A549 (cell line): Measurements from ENCODE around the gene CENATAC. TPM values are rescaled to one million over a fixed set of nuclear protein-coding genes. Genes with fewer than 3 reads are reported as not detected.
"Not testable (repeated sequence)": the region's sequence is repeated elsewhere in the genome, so short reads cannot be mapped to it uniquely, and the experiment has no call there.

Experiments used
- ATAC-seq, 2 experiments: fragments of 200-7000 bp in 1 of 2; fragments of >200 bp in 1 of 2; cut with Nextera tagmentation in 1 of 2; cut with Tn5 transposase in 1 of 2; 3 replicates each; pipeline versions ENCODE4 v1.8.0 to v1.9.1; 2018 to 2020; ENCODE audit warnings: mild to moderate bottlenecking in 1 of 2, moderate library complexity in 1 of 2
- CTCF ChIA-PET: fragments of 300-600 bp; sonication (Branson Sonifier 250); formaldehyde crosslinking; extraction: SDS; loops from one replicate; lab custom pipeline; 2021; ENCODE audit warnings: antibody characterized with exemption, inconsistent platforms; lab: Yijun Ruan, JAX
- POLR2A ChIA-PET: fragments of 350-600 bp; formaldehyde crosslinking; extraction: SDS; loops from one replicate; lab custom pipeline; 2021; ENCODE audit warnings: antibody characterized with exemption, inconsistent platforms; lab: Yijun Ruan, JAX
- DNase-seq, 2 experiments: peaks; one replicate each; pipeline versions ENCODE4 v3.0.0 to v3.0.0-alpha.2; 2011 to 2016; ENCODE audit warnings: low read depth in 1 of 2, low spot score in 1 of 2
- FAIRE-seq: peaks from 2 replicates; lab custom pipeline; 2011; peaks lifted over from hg19 to GRCh38; lab: Jason Lieb, UNC
- H3K27ac ChIP-seq, 2 experiments: fragments of >200 bp; sonication (Bioruptor Twin); formaldehyde crosslinking; 3 replicates each; pipeline ENCODE4 v1.5.1; 2016 to 2017
- H3K4me1 ChIP-seq: fragments of >200 bp; sonication (Bioruptor Twin); formaldehyde crosslinking; 3 replicates; pipeline ENCODE4 v1.6.1; 2016
- H3K4me2 ChIP-seq: fragments of >200 bp; sonication (Bioruptor Twin); formaldehyde crosslinking; 3 replicates; pipeline ENCODE4 v1.6.1; 2016
- H3K4me3 ChIP-seq: fragments of >200 bp; sonication (Bioruptor Twin); formaldehyde crosslinking; 3 replicates; pipeline ENCODE4 v1.5.1; 2016
- H3K9me3 ChIP-seq: fragments of >200 bp; sonication (Bioruptor Twin); formaldehyde crosslinking; 3 replicates; pipeline ENCODE4 v1.6.1; 2016
- CBX2 ChIP-seq: fragments of 200-600 bp; sonication (generic); IDR thresholded peaks from 2 replicates; pipeline ENCODE4 v1.6.1; 2016; ENCODE audit warnings: low read depth, mild to moderate bottlenecking, borderline replicate concordance
- CEBPB ChIP-seq, 2 experiments: fragments of >200 bp in 1 of 2; sonication (Bioruptor Twin) in 1 of 2; formaldehyde crosslinking in 1 of 2; IDR thresholded peaks; 2 replicates each; pipeline ENCODE4 v1.6.1; 2012 to 2016
- EHMT2 ChIP-seq: fragments of 200-600 bp; sonication (generic); IDR thresholded peaks from 2 replicates; pipeline ENCODE4 v1.6.1; 2016; ENCODE audit warnings: antibody characterized with exemption, low read depth, mild to moderate bottlenecking, moderate library complexity
- EP300 ChIP-seq, 2 experiments: fragments of >200 bp; sonication (Bioruptor Twin); formaldehyde crosslinking; IDR thresholded peaks; 2 replicates in 1 of 2; 3 replicates in 1 of 2; pipeline ENCODE4 v1.6.1; 2016 to 2017
- FOSB ChIP-seq: fragments of 250-450 bp; sonication (Bioruptor Pico); IDR thresholded peaks from 2 replicates; pipeline ENCODE4 v1.5.0; 2020; ENCODE audit warnings: mild to moderate bottlenecking, moderate library complexity
- FOSL2 ChIP-seq, 2 experiments: fragments of 450-650 bp in 1 of 2; fragments of >200 bp in 1 of 2; sonication (Bioruptor Twin) in 1 of 2; formaldehyde crosslinking; IDR thresholded peaks; 2 replicates each; pipeline versions ENCODE4 v1.5.0 to v1.6.1; 2016 to 2020; ENCODE audit warnings: mild to moderate bottlenecking in 1 of 2, moderate library complexity in 1 of 2
- HMGXB4 ChIP-seq: fragments of 250-450 bp; sonication (Bioruptor Pico); IDR thresholded peaks from 2 replicates; pipeline ENCODE4 v1.5.0; 2021; ENCODE audit warnings: mild to moderate bottlenecking, moderate library complexity, borderline replicate concordance
- KDM1A ChIP-seq: fragments of 200-600 bp; sonication (generic); IDR thresholded peaks from 2 replicates; pipeline ENCODE4 v1.6.1; 2016; ENCODE audit warnings: low read depth, mild to moderate bottlenecking
- KDM5A ChIP-seq: fragments of 200-600 bp; sonication (generic); IDR thresholded peaks from 2 replicates; pipeline ENCODE4 v1.6.1; 2016; ENCODE audit warnings: antibody characterized with exemption, mild to moderate bottlenecking
- MAFK ChIP-seq: fragments of 450-650 bp; IDR thresholded peaks from 2 replicates; pipeline ENCODE4 v1.6.1; 2014; ENCODE audit not compliant: partially characterized antibody
- PHF8 ChIP-seq: fragments of 200-600 bp; sonication (generic); IDR thresholded peaks from 2 replicates; pipeline ENCODE4 v1.6.1; 2016; ENCODE audit warnings: low read depth, mild to moderate bottlenecking, antibody characterized with exemption, moderate library complexity, borderline replicate concordance
- RAD21 ChIP-seq, 2 experiments: fragments of >200 bp in 1 of 2; sonication (Bioruptor Twin) in 1 of 2; formaldehyde crosslinking in 1 of 2; IDR thresholded peaks in 1 of 2; conservative IDR thresholded peaks in 1 of 2; 2 replicates in 1 of 2; 3 replicates in 1 of 2; pipeline ENCODE4 v1.6.1; 2012 to 2018; ENCODE audit warnings: inconsistent platforms in 1 of 2
- RNF2 ChIP-seq: fragments of 200-600 bp; sonication (generic); IDR thresholded peaks from 2 replicates; pipeline ENCODE4 v1.6.1; 2016; ENCODE audit warnings: low read depth, mild to moderate bottlenecking, antibody characterized with exemption, moderate library complexity, borderline replicate concordance
- SREBF2 ChIP-seq: fragments of 450-650 bp; IDR thresholded peaks from 2 replicates; pipeline ENCODE4 v1.6.1; 2014; ENCODE audit warnings: mild to moderate bottlenecking, moderate library complexity
- TP53 ChIP-seq: fragments of 250-450 bp; sonication (Bioruptor Pico); IDR thresholded peaks from 2 replicates; pipeline ENCODE4 v1.5.0; 2021; ENCODE audit warnings: mild to moderate bottlenecking, moderate library complexity
- ZFP36 ChIP-seq: fragments of 450-650 bp; IDR thresholded peaks from 2 replicates; pipeline ENCODE4 v1.6.1; 2014; ENCODE audit warnings: borderline replicate concordance; ENCODE audit not compliant: partially characterized antibody
- WGBS: methylation state at CpG from one replicate; pipeline ENCODE4 v1.1.6; 2017; ENCODE audit errors: missing lambda C conversion rate; 5-methylcytosine and 5-hydroxymethylcytosine counted together
- polyA plus RNA-seq, 4 experiments: library from polyadenylated mRNA; depleted of rRNA in 3 of 4; stranded (reverse); fragments of >200 nt; fragmentation: RNase III in 1 of 4; extraction: RNeasy Plus Mini Kit Qiagen cat#74134 plus additional on column Dnase treatment in 1 of 4; gene quantifications; 2 replicates in 3 of 4; 3 replicates in 1 of 4; pipeline ENCODE4 v1.2.3, GENCODE V29; 2011 to 2017

CENATAC gene
- polyA plus RNA-seq, 2 of the 4 experiments (the other 2 are of a cell fraction), result 11.1 to 20.2 TPM

DNA sequence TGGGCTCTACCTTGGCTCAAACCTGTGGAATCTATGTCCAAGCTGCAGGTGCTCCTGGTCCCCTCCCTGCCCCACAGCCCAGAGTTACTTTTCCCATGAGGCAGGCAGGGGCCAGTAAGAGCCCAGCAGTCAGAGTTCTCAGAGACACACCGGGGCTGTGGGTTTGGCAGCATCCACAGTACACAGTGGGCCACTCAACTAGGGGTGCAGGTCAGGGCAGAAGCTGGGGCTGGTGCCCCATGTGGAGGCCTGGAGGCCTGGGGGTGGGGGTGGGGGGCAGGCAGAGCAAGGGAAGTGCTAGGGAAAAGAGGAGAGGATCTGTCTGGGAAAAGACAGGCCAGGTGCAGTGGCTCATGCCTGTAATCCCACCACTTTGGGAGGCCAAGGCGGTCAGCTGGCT lies 39.4 kb upstream of the CENATAC start:
- ChIA-PET CTCF (interaction anchor here (1.9 to 5.5 kb wide), 5 partner anchors 12 to 268 kb away, joined by 9 to 61 read pairs (median 32); no protein-coding TSS in a partner anchor), POLR2A (no interaction called here)
- WGBS, result 51% methylated on average over 2 of the region's 2 CpGs
- no peak for DNase-seq
- no peak for TF ChIP-seq RAD21 (conservative IDR thresholded peaks at IDR 0.05 in 1 of 2, IDR thresholded peaks at IDR 0.05 in 1 of 2)
- TF ChIP-seq EP300 (IDR thresholded peaks at IDR 0.05), result no peak
- TF ChIP-seq TP53 (CRISPR knock-in tag), result no peak
- TF ChIP-seq ZFP36, result no peak
- TF ChIP-seq RNF2, result no peak
- no peak for TF ChIP-seq EHMT2
- no peak for TF ChIP-seq MAFK
- TF ChIP-seq SREBF2, result no peak
- Histone ChIP-seq H3K9me3 (no peaks in the 10 kb centered on the region), H3K4me2 (no peak overlapping the region), H3K4me1 (peaks cover 4% of the 10 kb centered on the region; the same call in 1 of the 3 replicates), H3K27ac (no peak overlapping the region), H3K4me3 (no peak overlapping the region)
- no peak for ATAC-seq
- no peak for FAIRE-seq

DNA sequence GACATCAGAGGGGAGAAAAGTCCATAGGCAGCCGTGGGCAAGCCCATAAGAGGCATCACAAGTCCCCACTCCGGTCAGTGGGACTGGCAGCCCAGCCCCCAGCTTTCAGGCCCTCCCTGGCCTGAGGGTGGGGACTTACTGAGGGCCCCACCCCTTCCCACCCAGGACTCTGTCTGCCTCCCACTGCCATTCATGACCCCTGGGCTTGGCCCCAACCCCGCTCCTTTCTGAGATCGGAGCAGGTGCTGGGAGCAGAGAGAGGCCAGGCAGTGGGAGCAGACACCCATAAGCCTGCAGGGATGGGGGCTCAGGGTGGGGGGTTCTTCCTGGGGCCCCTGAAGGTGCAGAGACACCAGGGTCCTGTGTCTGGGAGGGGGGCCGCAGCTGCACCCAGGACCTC lies 36.7 kb upstream of the CENATAC start:
- no peak for FAIRE-seq
- CTCF ChIA-PET, result interaction anchor here (1.3 to 1.9 kb wide), 2 partner anchors 271 to 301 kb away, joined by 4 read pairs; no protein-coding TSS in a partner anchor
- 100% methylated on average over 2 of the region's 5 CpGs for WGBS

DNA sequence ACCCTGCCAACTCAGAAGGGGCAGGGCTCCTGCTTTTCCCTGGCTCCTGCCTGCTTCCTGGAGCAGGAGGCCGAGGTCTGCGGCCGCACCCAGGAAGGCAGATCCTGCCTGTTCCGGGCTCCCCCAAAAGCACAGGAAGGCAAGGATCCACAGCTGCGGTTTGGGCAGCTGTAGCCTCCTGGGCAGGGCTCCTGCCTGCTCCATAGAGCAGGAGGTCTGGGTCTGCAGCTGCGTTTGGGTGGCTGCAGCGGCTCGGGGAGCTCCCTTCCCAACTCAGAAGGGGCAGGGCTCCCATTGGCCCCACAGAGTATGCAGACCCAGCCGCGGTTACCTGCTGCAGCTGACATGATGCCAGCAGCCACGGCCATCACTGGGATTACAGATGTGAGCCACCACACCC lies 36.3 kb upstream of the CENATAC start:
- FAIRE-seq, result no peak
- H3K27ac ChIP-seq, result no peak overlapping the region
- 37% methylated on average over 2 of the region's 11 CpGs for WGBS
- ChIA-PET CTCF (interaction anchor here (1.3 to 1.9 kb wide), 2 partner anchors 272 to 301 kb away, joined by 4 read pairs; no protein-coding TSS in a partner anchor), POLR2A (no interaction called here)
- no peak overlapping the region for H3K4me3 ChIP-seq
- no peaks in the 10 kb centered on the region for H3K9me3 ChIP-seq
- no peak overlapping the region for H3K4me2 ChIP-seq
- TF ChIP-seq CBX2 (no peak), EP300 (IDR thresholded peaks at IDR 0.05) (no peak), PHF8 (no peak), RAD21 (conservative IDR thresholded peaks at IDR 0.05 in 1 of 2, IDR thresholded peaks at IDR 0.05 in 1 of 2) (no peak), FOSL2 (IDR thresholded peaks at IDR 0.05) (no peak), FOSL2 (CRISPR knock-in tag; IDR thresholded peaks at IDR 0.05) (no peak)
- ATAC-seq, result no peak
- DNase-seq, result no peak
- H3K4me1 ChIP-seq, result no peaks in the 10 kb centered on the region

More for the DNA sequence above, 36.7 kb upstream of the CENATAC start:
- no peak overlapping the region for H3K4me2 ChIP-seq
- H3K9me3 ChIP-seq, result no peaks in the 10 kb centered on the region
- no peak for DNase-seq
- no peak overlapping the region for H3K4me3 ChIP-seq
- H3K27ac ChIP-seq, result no peak overlapping the region
- TF ChIP-seq RAD21 (conservative IDR thresholded peaks at IDR 0.05 in 1 of 2, IDR thresholded peaks at IDR 0.05 in 1 of 2) (no peak), KDM1A (no peak), KDM5A (no peak), HMGXB4 (CRISPR knock-in tag) (no peak), MAFK (no peak), CEBPB (IDR thresholded peaks at IDR 0.05) (no peak), FOSB (CRISPR knock-in tag) (no peak)
- H3K4me1 ChIP-seq, result peaks cover 3% of the 10 kb centered on the region; the same call in 1 of the 3 replicates
- no peak for ATAC-seq
- POLR2A ChIA-PET, result no interaction called here

- CTCF ChIA-PET, result interaction anchor here (0.9 to 1.2 kb wide), 2 partner anchors 13 to 280 kb away, joined by 3 to 5 read pairs; partner anchors contain the start of gene UPK2
- H3K4me2 ChIP-seq, H3K4me1 ChIP-seq, POLR2A ChIA-PET, H3K4me3 ChIP-seq, FAIRE-seq, ATAC-seq, H3K27ac ChIP-seq, DNase-seq, H3K9me3 ChIP-seq: not testable (repeated sequence)
- WGBS, result 92% methylated on average over 2 of the region's 2 CpGs
Measured at GRCh38 chr11:118969508-118969907, 28.4 kb upstream of the CENATAC start.
